SU-DHL-6 (cell line): ENCODE results near the gene LARP4B.

Experiments
- H2AFZ ChIP-seq: fragments of 200-600 bp; sonication (generic); 2 replicates; pipeline ENCODE4 v1.6.1; 2014; ENCODE audit warnings: low read depth, mild to moderate bottlenecking, moderate library complexity, mixed read lengths, antibody characterized with exemption, low read length; ENCODE audit not compliant: severe bottlenecking
- H3F3A ChIP-seq: fragments of 200-600 bp; shearing (Covaris generic); 2 replicates; pipeline ENCODE4 v1.6.0; 2016; ENCODE audit warnings: antibody characterized with exemption, mild to moderate bottlenecking; ENCODE audit not compliant: insufficient read depth
- H3K27ac ChIP-seq: fragments of 200-600 bp; sonication (generic); 2 replicates; pipeline ENCODE4 v1.5.1; 2016; ENCODE audit warnings: low read depth, mild to moderate bottlenecking, low read length, moderate library complexity, mixed read lengths
- H3K27me3 ChIP-seq: fragments of 200-600 bp; sonication (generic), shearing (Covaris generic); 2 replicates; pipeline ENCODE4 v1.6.0; 2014; ENCODE audit warnings: mild to moderate bottlenecking, low read length
- H3K36me3 ChIP-seq: fragments of 200-600 bp; sonication (generic); 2 replicates; pipeline ENCODE4 v1.6.1; 2014; ENCODE audit warnings: mild to moderate bottlenecking, low read length, mixed read lengths
- H3K4me2 ChIP-seq: fragments of 300-600, 200-600 bp; shearing (Covaris generic), sonication (generic); 2 replicates; pipeline ENCODE4 v1.6.0; 2014; ENCODE audit warnings: low read length, low read depth, mild to moderate bottlenecking; ENCODE audit not compliant: poor library complexity, severe bottlenecking
- H3K4me3 ChIP-seq: fragments of 200-600 bp; sonication (generic); 2 replicates; pipeline ENCODE4 v1.5.1; 2014; ENCODE audit warnings: antibody characterized with exemption, low read length, mild to moderate bottlenecking, mixed read lengths; ENCODE audit not compliant: insufficient read depth, poor library complexity, severe bottlenecking
- H3K79me2 ChIP-seq: fragments of 200-600 bp; sonication (generic); 2 replicates; pipeline ENCODE4 v1.6.1; 2014; ENCODE audit warnings: mild to moderate bottlenecking, low read length, moderate library complexity; ENCODE audit not compliant: insufficient read depth
- H3K9ac ChIP-seq: fragments of 200-600 bp; sonication (generic); 2 replicates; pipeline ENCODE4 v1.7.0; 2014; ENCODE audit warnings: mild to moderate bottlenecking, low read length
- H3K9me2 ChIP-seq: fragments of 200-600 bp; sonication (generic); replicated peaks from 2 replicates; pipeline ENCODE4 v1.6.1; 2014; ENCODE audit warnings: low read length; ENCODE audit not compliant: insufficient read depth
- H3K9me3 ChIP-seq: fragments of 200-600 bp; sonication (generic); 2 replicates; pipeline ENCODE4 v1.6.1; 2014; ENCODE audit warnings: low read length, mixed read lengths; ENCODE audit not compliant: insufficient read depth
- H4K20me1 ChIP-seq: fragments of 200-600 bp; sonication (generic); 2 replicates; pipeline ENCODE4 v1.6.1; 2014; ENCODE audit warnings: low read depth, mild to moderate bottlenecking, antibody characterized with exemption, low read length, moderate library complexity, mixed read lengths
- EZH2phosphoT487 ChIP-seq: fragments of 200-600 bp; sonication (generic), shearing (Covaris generic); conservative IDR thresholded peaks from 2 replicates; pipeline ENCODE4 v1.6.1; 2018; ENCODE audit warnings: mild to moderate bottlenecking, antibody characterized with exemption, low read length, moderate library complexity, mixed read lengths
- TF ChIP-seq, protein P1 (sequence below): fragments of 200-600 bp; sonication (generic); IDR thresholded peaks from one replicate; pipeline ENCODE4 v1.5.1; 2017; ENCODE audit warnings: antibody characterized with exemption, mild to moderate bottlenecking, low read length, moderate library complexity; ENCODE audit not compliant: insufficient read depth, poor library complexity, severe bottlenecking

Gene LARP4B

DNA sequence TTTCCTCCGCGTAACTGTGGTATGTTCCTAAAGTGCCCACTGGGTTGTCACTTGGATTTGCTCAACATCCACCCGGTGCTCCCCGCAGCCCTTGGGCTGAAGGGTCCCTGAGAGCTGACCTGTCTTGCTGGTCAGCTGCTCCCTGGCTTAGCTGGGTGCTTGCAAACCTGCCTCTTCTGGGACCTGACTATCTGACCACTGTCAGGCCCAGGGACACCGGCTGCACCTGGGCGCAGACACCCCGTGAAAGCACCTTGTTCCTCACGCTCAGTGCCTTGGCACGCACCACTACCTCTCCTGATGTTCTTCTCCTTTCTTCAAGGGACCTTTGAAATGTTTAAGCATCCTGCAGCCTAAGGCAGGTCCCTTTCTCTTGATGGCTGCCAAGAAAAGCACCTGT is 26.6 kb upstream of the LARP4B start:
- H3K4me3 ChIP-seq, result no peak overlapping the region
- TF ChIP-seq, protein P1, sequence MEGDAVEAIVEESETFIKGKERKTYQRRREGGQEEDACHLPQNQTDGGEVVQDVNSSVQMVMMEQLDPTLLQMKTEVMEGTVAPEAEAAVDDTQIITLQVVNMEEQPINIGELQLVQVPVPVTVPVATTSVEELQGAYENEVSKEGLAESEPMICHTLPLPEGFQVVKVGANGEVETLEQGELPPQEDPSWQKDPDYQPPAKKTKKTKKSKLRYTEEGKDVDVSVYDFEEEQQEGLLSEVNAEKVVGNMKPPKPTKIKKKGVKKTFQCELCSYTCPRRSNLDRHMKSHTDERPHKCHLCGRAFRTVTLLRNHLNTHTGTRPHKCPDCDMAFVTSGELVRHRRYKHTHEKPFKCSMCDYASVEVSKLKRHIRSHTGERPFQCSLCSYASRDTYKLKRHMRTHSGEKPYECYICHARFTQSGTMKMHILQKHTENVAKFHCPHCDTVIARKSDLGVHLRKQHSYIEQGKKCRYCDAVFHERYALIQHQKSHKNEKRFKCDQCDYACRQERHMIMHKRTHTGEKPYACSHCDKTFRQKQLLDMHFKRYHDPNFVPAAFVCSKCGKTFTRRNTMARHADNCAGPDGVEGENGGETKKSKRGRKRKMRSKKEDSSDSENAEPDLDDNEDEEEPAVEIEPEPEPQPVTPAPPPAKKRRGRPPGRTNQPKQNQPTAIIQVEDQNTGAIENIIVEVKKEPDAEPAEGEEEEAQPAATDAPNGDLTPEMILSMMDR, result no peak
- TF ChIP-seq EZH2phosphoT487, result no peak
- no peak overlapping the region for H3K9ac ChIP-seq
- H3K36me3 ChIP-seq, result no peaks in the 10 kb centered on the region
- H3K9me2 ChIP-seq, result no peaks in the 10 kb centered on the region
- H3K4me2 ChIP-seq, result no peak overlapping the region
- H3K27ac ChIP-seq, result no peak overlapping the region
- no peaks in the 10 kb centered on the region for H3K79me2 ChIP-seq
- no peak overlapping the region for H2AFZ ChIP-seq
- no peaks in the 10 kb centered on the region for H3F3A ChIP-seq
- no peaks in the 10 kb centered on the region for H3K27me3 ChIP-seq
- no peaks in the 10 kb centered on the region for H3K9me3 ChIP-seq
- no peaks in the 10 kb centered on the region for H4K20me1 ChIP-seq

DNA sequence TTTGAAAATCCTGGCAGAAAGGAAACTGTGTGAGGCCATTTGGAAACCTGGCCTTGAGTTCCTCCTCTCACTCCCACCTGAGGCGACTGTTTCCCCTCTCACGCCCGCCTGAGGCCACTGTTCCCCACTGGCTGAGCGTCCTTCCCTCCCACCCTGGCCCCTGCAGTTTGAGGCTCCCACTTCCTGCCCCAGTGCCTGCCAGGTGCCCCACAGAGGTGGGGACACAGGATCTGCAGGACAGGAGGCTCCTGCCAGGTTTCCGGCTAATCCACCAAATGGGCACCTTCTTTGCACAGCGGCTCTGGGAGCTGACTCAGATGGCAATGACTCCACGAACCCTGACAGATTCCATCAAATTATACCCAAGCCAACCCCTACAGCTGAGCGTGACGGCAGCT is 24.3 kb upstream of the LARP4B start:
- Histone ChIP-seq H3K36me3 (no peaks in the 10 kb centered on the region), H4K20me1 (no peaks in the 10 kb centered on the region), H2AFZ (no peak overlapping the region), H3K27me3 (no peaks in the 10 kb centered on the region), H3K9ac (no peak overlapping the region), H3K9me3 (no peaks in the 10 kb centered on the region), H3K4me2 (no peak overlapping the region), H3K9me2 (no peaks in the 10 kb centered on the region), H3K79me2 (no peaks in the 10 kb centered on the region), H3K27ac (no peak overlapping the region), H3F3A (no peaks in the 10 kb centered on the region), H3K4me3 (no peak overlapping the region)
- TF ChIP-seq EZH2phosphoT487, result no peak
- TF ChIP-seq, protein P1, result no peak

DNA sequence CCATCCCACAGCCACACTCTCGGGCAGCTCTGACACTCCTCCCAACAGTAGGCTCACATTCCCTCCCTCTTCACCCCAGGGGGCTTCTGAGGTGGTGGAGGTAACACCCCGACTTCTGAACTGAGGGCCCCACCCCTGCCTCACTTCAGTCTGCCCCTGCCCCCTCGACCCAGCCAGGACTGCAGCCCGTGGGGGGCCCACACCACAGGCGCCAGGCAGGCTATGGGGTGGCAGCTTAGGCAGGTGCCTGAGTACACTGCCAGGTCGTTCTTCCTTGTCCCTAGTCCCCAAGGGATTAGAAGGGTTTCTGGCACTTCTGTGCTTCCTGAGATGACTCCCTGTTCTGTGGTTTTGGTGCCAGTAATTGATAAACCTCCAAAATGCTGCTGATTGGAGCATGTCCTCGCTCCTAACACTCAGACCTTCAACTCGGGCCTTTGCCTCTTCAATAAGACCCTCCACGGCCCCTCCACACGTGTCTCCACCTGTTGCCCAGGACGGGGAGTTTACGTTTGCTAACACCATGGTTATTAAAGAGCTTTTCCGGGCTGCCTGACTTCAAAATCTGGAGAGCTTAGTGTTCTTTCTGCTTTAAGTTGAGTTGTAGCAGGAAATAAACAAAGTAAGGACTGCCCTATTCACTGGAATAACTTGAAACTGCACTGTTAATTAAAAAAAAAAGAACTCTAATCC is 23.8 kb upstream of the LARP4B start:
- no peak overlapping the region for H3K9ac ChIP-seq
- H3K36me3 ChIP-seq, result no peaks in the 10 kb centered on the region
- no peak overlapping the region for H2AFZ ChIP-seq
- no peak overlapping the region for H3K4me3 ChIP-seq
- no peak for TF ChIP-seq EZH2phosphoT487
- no peaks in the 10 kb centered on the region for H3K27me3 ChIP-seq
- H3K27ac ChIP-seq, result no peak overlapping the region
- no peaks in the 10 kb centered on the region for H3K79me2 ChIP-seq
- no peaks in the 10 kb centered on the region for H3K9me2 ChIP-seq
- no peaks in the 10 kb centered on the region for H3K9me3 ChIP-seq
- H3F3A ChIP-seq, result no peaks in the 10 kb centered on the region
- no peaks in the 10 kb centered on the region for H4K20me1 ChIP-seq
- H3K4me2 ChIP-seq, result no peak overlapping the region

DNA sequence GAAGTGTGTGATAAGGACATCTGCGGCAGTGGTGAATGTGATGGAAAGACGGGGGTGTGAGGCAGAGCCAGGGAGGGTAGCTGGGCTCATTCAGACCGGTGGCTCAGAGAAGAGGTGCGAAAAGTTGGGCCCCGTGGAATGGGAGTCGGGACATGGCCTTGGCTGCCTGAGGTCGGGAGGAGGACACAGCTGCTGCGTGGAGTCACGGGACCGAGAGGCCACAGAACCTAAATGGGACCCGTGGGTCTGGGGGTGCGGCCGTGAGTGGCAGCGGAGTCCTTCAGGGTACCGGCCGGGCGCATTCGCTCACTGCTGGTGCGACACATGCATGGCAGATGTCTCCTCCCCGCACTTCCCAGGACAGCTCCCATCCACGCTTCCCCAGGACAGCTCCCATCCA is 22.9 kb upstream of the LARP4B start:
- Histone ChIP-seq H3K27me3 (no peaks in the 10 kb centered on the region), H3K4me3 (no peak overlapping the region), H3K36me3 (no peaks in the 10 kb centered on the region), H3K9ac (no peak overlapping the region), H3K4me2 (no peak overlapping the region), H3K27ac (no peak overlapping the region), H2AFZ (no peak overlapping the region), H3K9me3 (no peaks in the 10 kb centered on the region), H3K79me2 (no peaks in the 10 kb centered on the region), H3K9me2 (no peaks in the 10 kb centered on the region), H3F3A (no peaks in the 10 kb centered on the region), H4K20me1 (no peaks in the 10 kb centered on the region)
- TF ChIP-seq, protein P1, result no peak
- TF ChIP-seq EZH2phosphoT487, result no peak
